Stimulated activated CD8-positive, alpha-beta memory T cell treated with anti-CD3 and anti-CD28 coated beads, Interleukin-12 subunit alpha, Interleukin-12 subunit beta, amount 100 ng/mL, for 1 hour (primary cell): ENCODE data around the gene TFEB.

Experiments used
- DNase-seq: peaks from one replicate; pipeline ENCODE4 v3.0.0-alpha.2; 2020; ENCODE audit warnings: low read depth

Gene TFEB

DNA sequence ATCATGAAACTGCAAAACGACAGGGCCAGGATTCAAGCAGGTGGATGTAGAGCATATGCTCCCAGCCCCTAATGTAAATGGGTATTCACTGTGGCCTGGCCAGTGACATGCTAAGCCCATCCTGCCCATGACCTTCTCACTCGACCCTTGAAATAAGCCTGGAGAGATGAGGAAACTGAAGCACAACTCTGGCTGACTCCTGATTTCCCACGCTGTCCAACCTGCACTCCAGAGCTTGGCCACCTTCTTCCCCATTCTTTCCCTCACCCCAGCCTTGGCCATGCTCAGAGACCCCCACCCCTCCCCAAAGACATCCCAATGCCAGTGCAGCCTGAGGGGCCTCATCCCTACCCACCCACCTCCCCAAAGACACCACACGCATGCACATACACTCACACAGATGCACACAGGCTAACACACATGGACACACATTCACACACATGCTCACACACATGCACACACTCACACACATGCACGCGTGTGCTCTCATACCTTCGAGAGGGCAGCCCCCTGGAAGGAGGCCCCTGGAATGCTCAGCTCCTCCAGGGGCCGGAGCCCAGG, 12.4 kb downstream of the TFEB start:
- no peak for DNase-seq

DNA sequence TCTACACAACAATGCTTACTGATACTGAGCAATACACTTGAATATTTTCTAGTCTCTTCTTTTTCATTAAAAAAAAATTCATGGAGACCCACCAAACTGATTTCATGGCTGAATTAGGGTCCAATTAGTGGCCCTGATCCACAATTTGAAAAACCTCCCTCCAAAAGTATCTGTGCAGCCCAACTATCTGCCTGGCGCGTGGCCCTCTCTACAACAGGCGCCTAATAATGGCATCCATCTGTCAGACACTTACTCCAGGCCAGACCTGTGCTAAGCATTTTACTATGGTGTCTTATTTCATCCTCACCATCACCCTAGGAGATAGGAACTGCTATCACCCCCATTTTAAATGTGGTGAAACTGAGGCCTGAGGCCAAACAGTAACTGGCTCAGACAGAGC, 14.0 kb downstream of the TFEB start:
- no peak for DNase-seq

DNA sequence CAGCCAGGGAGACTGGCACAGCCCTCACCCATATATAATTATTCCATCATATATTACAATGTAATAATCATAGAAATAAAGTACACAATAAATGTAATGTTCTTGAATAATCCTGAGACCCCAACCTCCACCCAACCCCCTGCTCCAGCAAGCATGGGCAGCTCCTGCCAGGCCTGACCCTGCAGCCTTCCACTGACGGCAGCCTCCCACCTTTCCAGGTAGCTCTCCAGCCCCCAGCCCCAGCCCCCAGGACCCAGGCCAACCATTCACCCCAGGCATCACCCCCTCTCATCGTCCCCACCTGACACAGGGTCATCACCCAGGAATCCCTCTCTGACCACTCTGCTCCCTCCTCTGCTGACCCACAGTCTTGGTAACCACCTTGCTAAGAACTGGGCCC, 14.6 kb downstream of the TFEB start:
- DNase-seq: no peak

DNA sequence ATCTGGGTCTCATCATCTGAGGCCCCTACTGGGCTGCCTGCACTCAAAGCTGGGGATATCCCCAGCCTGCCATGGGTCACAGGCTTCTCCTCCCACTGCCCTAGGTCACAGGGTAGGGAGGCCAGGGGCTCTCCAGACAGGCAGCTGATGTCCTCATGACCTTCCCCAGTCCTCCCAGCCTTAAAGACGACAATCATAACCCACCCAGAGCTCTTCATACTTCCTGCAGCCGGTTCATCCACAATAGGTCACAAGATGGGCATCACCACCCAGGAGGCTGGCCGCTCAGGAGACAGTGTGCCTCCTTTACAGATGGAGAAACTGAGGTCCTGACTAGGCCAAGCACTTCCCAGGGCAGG, 15.2 kb downstream of the TFEB start:
- DNase-seq: no peak

DNA sequence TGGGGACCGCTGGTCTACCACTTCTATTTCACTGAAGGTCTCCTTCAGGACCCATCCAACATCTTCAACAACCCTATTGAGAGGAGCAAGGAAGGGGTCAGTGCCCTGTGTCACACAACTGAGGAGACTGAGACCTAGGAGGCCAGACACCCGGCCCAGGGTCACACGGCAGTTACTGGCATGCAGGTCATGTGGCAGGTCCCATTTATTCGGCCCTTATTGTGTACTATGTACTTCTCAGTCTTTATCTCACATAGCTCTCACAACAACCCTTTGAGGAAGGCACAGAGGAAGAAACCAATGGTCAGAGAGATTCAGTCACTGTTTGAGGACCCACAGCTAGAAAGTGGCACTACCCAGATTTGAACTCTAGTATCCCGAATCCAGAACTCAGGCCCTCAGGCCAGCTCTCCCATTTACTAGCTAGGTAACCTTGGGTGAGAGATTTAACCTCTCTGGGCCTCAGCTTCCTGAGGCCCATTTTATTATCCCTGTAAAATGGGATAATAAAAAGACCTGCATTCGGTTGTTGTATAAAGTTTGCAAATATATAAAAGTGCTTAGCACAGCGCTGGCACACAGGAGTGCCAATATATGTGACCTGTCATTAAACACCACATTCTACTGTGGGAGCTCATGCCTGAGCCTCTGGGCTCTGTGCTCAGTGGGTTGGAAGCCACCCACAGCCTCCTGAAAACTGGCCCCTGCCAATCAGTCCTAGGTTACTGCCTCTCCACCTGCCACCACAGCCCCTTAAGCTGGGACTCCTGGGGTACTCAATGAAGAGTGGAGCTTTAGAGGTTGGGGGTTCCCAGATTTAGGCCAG, 15.8 kb downstream of the TFEB start:
- no peak for DNase-seq

DNA sequence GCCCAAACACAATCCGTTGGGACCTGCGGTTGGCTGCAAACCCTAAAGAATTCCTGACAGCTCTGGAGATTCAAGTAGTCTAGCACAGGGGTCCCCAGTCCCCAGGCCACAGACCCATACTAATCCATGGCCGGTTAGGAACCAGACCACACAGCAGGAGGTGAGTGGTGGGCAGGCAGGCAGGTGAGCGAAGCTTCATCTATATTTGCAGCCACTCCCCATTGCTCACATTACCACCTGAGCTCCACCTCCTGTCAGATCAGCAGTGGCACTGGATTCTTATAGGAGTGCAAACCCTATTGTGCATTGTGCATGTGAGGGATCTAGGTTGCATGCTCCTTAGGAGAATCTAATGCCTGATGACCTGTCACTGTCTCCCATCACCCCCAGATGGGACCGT, 16.6 kb downstream of the TFEB start:
- DNase-seq: no peak

DNA sequence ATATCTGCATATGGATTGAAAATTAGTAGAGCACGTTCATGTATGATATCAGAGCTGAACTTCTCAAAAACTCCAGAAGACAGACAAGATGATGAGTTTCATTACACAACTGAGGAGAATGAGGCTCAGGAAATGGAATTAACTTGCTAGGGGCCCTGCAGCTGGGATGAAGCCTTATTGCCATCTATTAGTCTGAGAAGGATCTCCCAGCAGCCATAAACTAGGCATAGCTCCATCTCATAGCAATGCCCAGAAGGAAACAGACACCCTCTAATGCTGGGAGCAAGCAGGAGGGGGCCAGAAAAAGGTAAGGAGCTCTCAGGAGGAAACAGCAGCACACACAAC, 18.0 kb downstream of the TFEB start:
- no peak for DNase-seq

DNA sequence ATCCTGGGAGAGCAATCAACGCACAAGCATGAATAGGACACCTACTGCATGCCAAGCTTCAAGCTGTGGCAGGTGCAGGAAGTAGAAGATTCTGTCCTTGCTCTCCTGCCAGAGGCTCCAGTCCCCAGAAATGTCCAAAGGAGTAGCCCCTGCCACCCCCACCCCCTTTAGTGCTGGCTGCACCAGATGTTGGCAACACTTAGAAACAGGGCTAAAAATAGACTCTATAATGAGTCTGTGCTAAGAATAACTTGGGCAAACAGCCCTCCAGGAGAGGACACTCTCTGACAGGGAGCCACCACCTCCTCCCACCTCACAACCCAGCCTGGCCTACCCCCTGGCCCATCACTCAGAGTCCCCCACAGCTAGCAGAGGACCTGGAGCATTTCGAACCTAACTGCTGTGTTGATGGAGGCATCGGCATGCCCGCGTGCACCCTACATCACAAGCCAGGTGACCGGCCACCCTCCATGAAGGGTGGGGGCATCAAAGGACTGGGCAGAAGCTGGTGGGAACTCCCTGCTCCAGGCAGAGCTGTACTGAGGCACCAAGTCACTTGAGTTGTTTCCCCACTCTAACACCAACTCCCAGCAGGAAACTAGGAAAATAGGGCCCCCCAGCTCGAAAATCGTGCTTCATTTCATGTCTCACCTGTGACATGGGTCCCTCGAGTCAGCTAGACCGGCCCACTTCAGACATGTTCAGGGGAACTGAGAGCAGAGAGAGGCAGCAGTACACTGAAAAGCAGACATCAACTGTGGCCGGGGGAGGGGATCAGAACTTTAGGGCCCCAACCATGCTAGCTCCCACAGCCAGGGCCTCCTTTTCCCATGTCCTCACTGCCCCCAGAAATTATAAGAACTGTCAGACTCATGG, 18.7 kb downstream of the TFEB start:
- no peak for DNase-seq

DNA sequence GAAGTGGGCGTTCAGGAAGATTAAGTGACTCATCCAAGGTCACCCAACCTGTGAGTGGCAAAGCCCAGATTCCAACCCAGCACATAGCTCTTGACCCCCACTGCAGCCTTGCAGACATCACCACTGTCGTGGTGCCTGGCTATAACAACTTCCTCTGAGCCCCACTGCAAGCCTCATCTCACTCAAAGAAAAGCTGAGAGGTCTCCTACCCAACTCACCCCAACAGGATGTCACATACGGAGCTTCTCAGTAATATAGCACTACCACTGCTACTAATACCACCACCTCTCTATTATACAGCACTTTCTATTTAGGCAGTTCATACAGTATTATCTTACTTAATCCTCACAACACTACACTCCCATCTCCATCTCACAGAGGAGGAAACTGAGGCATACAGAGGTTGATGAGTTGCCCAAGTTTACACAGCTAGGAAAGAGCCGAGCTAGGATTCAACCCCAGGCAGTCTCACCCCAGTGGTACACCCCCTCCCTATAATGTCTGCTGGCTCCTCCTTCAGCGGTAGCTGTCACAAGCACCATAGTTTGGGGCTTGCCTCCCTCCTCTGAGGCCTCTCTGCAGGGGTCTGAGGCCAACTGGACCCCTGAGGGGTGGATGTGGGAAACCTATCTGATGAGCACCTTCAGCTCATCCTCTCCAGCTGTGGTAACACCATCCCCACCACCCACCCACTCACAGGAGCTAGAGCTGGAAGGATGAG, 19.5 kb downstream of the TFEB start:
- no peak for DNase-seq

DNA sequence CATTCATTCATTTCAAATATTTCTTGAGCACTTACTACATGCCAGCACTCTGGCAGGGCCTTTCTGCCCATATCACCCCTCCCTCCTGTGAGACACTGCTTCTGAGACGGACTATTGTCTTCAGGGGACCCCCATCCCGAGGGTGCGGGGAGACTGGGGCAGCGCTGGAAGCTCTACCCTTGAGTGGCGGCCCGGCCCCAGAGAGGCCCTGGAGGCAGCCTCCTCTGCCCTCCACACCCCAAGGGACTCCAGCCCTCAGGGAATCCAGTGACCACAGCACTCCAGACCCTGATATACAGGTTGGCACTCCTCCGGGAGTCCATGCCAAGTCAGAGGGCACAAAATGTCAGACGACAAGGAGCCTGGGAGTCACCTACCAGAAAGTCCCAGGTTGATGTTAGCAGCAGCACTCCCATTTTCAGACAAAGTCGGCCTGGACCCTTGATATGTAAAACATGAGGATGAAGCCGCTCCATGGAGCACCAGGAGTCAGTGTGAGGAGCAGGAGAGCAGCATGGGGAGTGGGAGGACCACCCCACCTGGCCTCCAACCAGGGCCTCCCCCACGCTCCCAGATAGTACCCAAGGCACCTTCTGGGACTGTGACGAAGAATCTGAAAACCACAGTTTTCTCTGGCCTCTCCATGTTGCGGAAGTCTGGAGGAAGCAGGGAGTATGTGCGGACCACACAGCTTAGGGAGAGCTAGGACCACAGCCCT, 20.7 kb downstream of the TFEB start:
- no peak for DNase-seq

DNA sequence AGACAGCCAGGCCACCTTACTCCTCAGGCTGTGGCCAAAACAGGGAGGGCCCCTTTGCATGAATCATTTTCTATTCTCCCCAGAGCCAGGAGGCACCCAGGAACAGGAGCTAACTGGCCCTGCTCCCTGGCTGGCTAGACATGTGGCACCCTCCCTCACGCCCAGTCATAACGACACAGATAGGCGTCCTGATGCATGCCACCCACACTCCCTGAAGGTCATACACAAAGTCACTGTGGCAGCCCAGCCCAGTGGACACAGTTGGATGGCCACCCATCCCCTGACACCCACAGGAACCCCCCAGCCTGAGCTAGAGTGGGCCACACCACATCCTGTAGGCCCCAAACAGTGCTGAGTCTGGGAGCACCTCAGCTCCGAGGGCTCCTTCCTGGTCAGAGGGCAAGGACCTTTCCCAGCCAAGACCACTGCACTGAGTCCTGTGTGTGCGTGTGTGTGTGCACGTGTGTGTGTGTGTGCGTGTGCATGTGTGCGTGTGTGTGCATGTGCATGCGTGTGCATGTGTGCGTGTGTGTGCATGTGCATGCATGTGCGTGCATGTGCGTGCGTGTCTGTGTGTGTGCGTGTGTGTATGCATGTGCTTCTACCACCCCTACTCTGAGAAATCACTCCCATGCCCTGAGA, 21.6 kb downstream of the TFEB start:
- no peak for DNase-seq

DNA sequence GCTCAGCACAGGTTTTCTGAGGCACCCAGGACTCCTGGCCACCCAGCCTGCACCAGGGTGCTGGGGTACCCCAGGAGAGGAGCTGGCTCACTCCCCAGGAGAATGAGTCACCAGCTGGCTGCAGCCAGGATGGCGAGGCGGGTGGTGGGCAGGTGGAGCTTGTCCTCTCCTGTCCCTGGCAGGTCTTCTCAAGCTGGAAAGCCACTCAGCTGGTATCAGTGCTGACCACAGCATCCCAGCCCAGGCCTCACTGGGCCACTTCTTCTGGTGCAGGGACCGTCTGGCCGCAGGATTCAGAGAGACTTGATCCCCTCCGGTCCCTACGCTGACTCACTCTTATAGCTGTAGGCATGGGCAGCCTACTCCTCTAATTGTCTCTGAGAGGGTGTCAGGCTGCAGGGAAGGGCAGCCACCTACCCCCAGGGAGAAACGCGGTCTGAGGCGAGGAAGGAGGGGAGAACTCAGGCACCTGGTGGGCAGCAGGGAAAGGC, 22.2 kb downstream of the TFEB start:
- DNase-seq: no peak

DNA sequence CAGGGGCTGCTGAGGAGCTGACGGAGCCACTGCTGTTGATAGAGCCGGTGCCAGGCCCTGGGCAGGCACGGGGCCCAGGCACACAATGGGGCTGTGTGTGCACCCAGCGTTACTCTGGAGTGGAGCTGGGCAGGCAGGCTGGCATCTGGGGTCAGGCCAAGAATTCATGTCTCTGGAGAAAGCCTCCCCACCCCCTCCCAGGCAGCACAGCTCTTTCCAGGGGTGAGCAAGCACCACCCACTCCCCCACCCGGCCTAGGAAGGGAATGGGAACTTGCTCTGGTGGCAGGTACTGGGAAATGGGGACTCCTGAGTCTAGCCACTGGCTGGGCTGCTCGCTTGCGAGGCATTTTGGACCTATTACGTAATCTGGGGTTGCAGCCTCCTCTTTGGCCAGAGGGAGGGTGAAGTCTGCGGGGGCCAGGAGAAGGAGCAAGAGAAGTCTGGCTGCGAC, 22.7 kb downstream of the TFEB start:
- no peak for DNase-seq

DNA sequence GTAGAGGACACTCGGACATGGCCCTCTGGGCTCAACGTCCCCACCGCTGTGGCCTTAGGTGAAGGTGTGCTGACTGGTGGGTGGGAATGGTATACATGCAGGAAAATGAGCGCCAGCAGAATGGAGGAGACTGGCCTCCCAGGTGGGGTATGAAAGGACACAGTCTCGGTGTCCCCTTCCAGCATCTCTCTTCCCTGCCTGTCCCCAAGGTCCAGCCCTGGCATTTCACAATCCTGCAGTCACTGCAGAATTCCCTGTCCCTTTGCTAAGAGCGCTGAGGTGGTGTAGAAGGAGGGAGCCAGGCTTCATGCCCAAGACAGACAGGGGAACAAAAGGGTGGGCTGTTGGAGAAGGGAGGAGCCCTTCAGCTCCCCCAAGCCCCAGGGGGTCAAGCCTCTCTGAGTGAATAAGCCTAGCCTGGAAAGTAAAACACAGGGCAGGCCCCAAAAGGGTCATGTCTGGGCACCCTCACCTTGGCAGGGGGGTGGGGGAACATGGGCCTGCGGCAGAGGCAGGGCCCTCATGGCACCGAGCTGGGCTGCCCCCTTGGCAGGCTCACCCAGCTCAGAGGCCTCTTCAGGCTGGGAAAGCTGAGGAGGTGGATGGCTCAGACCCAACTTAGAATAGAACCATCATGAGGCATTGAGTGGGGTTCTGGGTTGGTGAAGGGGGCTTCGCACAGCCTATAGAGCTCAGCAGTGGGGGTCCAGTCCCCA, 23.9 kb downstream of the TFEB start:
- no peak for DNase-seq

DNA sequence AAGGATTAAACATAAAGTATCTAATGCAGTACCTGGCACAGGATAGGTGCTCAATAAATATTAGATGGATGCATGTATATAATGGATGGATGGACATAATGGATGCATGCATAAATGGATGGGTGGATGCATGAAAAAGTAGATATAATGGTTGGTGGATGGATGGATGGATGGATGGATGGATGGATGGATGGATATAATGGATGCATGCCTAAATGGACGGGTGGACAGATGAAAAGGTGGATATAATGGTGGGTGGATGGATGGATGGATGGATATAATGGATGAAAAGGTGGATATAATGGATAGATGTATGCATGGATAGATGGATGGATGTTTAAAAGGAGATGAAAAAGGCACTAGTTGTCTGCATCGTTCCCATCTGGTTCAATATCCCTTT, 26.0 kb downstream of the TFEB start:
- DNase-seq: no peak

DNA sequence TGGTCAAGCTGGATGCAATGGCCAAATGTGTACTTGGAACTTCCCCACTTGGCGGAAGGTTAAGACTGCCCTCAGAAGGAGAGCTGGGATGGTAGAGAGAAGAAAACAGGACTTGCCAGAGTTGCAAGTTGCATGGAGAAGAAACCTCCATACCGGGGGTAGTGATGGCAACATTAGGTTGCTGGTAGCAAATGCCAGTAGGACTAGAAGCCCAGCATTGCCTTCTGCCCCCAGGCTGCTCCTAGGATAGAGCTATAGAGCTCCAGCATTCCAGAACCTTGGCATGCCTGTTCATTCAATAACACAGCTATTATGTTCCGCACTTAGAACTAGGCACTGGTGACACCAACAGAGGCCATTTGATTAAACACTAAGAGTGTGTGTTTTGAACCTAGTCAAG, 26.6 kb downstream of the TFEB start:
- DNase-seq: no peak

DNA sequence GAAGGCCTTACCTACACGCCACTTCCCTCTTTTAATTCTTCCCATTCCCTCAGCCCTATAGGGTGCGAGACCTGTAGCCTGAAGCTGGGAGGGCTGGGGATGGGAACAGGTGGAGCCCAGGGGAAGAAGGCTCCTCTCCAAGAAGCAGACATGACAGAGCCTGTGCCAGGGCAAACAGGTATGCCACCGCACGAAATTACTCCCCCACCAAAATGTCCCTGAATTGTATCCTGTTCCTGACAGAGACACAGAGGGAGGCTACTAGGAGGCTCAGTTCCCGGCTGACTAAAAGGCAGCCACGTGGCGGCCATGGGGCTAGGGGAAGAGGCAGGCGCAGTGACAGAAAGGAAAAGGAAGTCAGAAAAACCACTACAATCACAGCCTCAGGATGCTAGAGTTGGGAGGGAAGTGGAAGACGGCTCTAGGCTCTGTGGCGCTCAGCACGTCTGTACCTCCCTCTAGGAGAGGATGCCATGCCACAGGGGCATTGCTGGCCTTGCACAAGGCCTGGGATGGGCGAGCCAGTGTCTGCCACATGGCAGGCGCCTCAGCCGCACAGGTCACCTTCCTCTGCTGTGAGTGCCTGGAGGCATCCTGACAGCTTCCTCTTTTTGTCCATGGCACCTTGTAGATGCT, 27.7 kb downstream of the TFEB start:
- DNase-seq: no peak

DNA sequence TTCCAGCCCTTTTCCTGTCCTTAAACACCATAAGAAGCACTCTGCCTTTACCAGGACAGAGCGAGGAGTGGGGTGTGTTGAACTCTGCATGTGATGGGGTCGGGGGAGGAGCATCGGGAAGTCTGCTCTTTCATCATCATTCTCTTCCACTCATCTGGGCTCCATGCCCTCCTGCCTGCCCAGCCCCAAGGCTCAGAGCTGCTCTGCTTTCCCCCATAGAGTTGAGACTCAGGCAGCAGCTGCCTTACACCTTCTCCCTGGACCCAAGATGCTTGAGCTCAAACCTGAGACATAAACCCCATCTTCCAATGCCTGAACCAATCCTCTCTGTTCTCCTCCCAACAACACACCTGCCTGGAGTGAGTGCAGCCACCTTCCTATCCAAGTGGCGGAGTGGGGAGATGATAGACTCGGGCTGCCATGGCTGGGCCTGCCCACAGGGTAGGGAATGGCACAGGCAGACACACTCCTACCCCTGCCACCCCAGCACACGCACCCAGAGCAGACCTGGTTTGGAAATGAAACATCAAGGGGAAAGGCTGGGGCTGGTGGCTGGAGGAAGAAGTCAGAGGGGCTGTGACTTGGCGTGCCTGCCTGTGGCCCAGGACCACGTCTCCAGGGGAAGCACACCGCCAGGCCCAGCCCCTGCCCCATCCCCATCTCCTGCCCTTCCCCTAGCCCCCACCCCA, 28.4 kb downstream of the TFEB start:
- no peak for DNase-seq
